Nephron progenitor cell (in vitro differentiated cells): ENCODE results near the gene PLSCR1.
"Not testable (repeated sequence)": the region's sequence is repeated elsewhere in the genome, so short reads cannot be mapped to it uniquely, and the experiment has no call there.

Source experiments
- DNase-seq: peaks from one replicate; pipeline ENCODE4 v3.0.0; 2021
- H3K27ac Mint-ChIP-seq: 2 replicates; pipeline ENCODE4 v1.8.0; 2021; ENCODE audit warnings: mild to moderate bottlenecking, moderate library complexity, mixed read lengths
- H3K27me3 Mint-ChIP-seq: 2 replicates; pipeline ENCODE4 v1.8.0; 2021; ENCODE audit warnings: mild to moderate bottlenecking, low read depth, mixed read lengths; ENCODE audit not compliant: poor library complexity
- H3K36me3 Mint-ChIP-seq: 2 replicates; pipeline ENCODE4 v1.8.0; 2021; ENCODE audit warnings: low read depth, mixed read lengths
- H3K4me1 Mint-ChIP-seq: 2 replicates; pipeline ENCODE4 v1.8.0; 2021; ENCODE audit warnings: mixed read lengths
- H3K4me3 Mint-ChIP-seq: 2 replicates; pipeline ENCODE4 v1.8.0; 2021; ENCODE audit warnings: mild to moderate bottlenecking, moderate library complexity, mixed read lengths
- H3K9me3 Mint-ChIP-seq: 2 replicates; pipeline ENCODE4 v1.8.0; 2021; ENCODE audit warnings: mild to moderate bottlenecking, moderate library complexity, mixed read lengths
- CTCF ChIP-seq: fragments of 200-600 bp; sonication (generic); IDR thresholded peaks from 2 replicates; pipeline ENCODE4 v1.5.0; 2021; ENCODE audit warnings: antibody characterized with exemption

Gene PLSCR1

DNA sequence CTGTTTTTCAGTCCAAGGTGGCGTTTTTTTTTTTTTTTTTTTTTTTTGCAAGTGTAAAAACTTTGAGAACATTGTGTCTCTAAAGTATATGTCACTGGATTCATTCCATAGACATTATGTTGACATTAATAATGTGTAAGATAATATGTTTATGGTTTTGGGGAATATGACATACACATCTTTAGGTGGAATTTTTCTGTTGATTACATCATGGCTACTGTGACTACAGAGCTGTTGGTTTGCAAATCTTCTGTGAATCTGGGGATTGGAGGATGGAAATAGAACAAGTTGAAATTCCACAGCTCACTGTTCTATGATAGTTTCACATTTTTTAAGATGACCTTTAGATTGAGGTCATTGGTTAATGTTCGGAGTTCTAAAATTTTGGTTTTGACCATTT lies 50.6 kb downstream of the PLSCR1 start:
- DNase-seq, result no peak
- no peak overlapping the region for H3K4me3 Mint-ChIP-seq
- TF ChIP-seq CTCF, result no peak
- no peaks in the 10 kb centered on the region for H3K27me3 Mint-ChIP-seq
- no peak overlapping the region for H3K27ac Mint-ChIP-seq
- H3K9me3 Mint-ChIP-seq, result no peaks in the 10 kb centered on the region
- no peaks in the 10 kb centered on the region for H3K36me3 Mint-ChIP-seq
- no peaks in the 10 kb centered on the region for H3K4me1 Mint-ChIP-seq

- no peak for DNase-seq
- Mint-ChIP-seq H3K9me3 (no peaks in the 10 kb centered on the region), H3K27ac (no peak overlapping the region), H3K27me3 (no peaks in the 10 kb centered on the region), H3K36me3 (no peaks in the 10 kb centered on the region), H3K4me1 (no peaks in the 10 kb centered on the region), H3K4me3 (no peak overlapping the region)
- TF ChIP-seq CTCF, result no peak
Observed at GRCh38 chr3:146493221-146493620, 51.2 kb downstream of the PLSCR1 start.

GRCh38 chr3:146491303-146491702 lies 53.1 kb downstream of the PLSCR1 start:
- H3K27ac Mint-ChIP-seq, result no peak overlapping the region
- H3K9me3 Mint-ChIP-seq, result peaks cover 13% of the 10 kb centered on the region
- DNase-seq, result no peak
- H3K4me1 Mint-ChIP-seq, result no peaks in the 10 kb centered on the region
- H3K4me3 Mint-ChIP-seq, result no peak overlapping the region
- no peaks in the 10 kb centered on the region for H3K27me3 Mint-ChIP-seq
- no peak for TF ChIP-seq CTCF
- no peaks in the 10 kb centered on the region for H3K36me3 Mint-ChIP-seq

DNA sequence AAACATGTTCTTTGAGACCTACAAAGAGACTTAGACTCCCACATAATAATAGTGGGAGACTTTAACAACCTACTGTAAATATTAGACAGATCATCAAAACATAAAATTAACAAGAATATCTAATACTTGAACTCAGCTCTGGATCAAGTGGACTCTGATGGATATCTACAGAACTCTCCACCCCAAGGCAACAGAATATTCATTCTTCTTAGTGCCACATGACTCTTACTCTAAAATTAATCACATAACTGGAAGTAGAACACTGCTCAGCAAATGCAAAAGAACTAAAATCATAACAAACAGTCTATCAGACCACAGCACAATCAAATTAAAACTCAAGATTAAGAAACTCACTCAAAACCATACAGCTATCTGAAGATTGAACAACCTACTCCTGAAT lies 59.1 kb downstream of the PLSCR1 start:
- H3K27me3 Mint-ChIP-seq, result no peaks in the 10 kb centered on the region
- H3K9me3 Mint-ChIP-seq, result peaks cover 30% of the 10 kb centered on the region
- TF ChIP-seq CTCF, result no peak
- H3K4me1 Mint-ChIP-seq, result no peaks in the 10 kb centered on the region
- H3K27ac Mint-ChIP-seq, result no peak overlapping the region
- no peaks in the 10 kb centered on the region for H3K36me3 Mint-ChIP-seq
- H3K4me3 Mint-ChIP-seq, result no peak overlapping the region
- DNase-seq, result no peak

DNA sequence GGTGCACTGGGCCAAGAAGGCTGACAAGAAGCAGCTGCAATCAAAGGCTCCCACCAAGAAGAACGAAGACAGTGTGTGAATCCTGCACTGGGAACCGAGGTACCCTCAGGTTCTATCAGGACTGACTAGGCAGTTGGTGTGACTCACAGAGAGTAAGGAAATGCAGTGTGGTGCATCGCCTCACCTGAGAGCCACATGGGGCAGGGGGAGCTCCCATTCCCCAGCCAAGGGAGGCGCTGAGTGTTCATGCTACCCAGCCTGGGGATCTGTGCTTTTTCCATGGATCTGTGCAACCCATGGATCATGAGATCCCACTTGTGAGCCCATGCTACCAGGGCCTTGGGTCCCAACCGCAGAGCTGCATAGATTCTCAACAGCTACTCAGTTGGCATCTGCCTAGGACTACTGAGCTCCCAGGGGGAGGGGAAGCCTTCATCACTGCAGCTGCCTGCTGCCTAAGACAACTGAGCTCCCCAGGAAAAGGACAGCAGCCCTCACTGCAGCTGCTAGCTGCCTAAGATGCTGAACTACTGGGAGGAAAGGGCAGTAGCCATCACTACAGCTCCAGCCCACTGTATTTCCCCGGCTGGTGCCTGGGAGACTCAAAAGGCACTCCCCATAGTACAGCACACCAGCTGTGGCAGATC lies 68.2 kb downstream of the PLSCR1 start:
- Mint-ChIP-seq H3K27ac (no peak overlapping the region), H3K36me3 (no peaks in the 10 kb centered on the region)
- TF ChIP-seq CTCF, result no peak

DNA sequence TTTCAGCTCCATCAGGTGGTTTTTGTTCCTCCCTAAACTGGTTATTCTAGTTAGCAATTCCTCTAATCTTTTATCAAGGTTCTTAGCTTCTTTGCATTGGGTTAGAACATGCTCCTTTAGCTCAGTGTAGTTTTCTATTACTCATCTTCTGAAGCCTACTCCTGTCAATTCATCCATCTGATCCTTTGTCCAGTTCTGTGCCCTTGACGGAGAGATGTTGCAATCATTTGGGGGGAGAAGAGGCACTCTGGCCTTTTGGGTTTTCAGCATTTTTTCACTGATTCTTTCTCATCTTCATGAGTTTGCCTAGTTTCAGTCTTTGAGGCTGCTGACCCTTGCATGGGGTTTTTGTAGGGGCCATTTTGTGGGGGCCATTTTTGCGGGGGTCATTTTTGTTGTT lies 69.4 kb downstream of the PLSCR1 start:
- H3K36me3 Mint-ChIP-seq, H3K4me1 Mint-ChIP-seq, DNase-seq: not testable (repeated sequence)

More for the DNA sequence above, 68.2 kb downstream of the PLSCR1 start:
- H3K4me3 Mint-ChIP-seq, result no peak overlapping the region
- no peak for DNase-seq
- H3K27me3 Mint-ChIP-seq, result no peaks in the 10 kb centered on the region
- no peaks in the 10 kb centered on the region for H3K4me1 Mint-ChIP-seq
- H3K9me3 Mint-ChIP-seq, result peaks cover 14% of the 10 kb centered on the region

More for the DNA sequence above, 69.4 kb downstream of the PLSCR1 start:
- H3K4me3 Mint-ChIP-seq, H3K27me3 Mint-ChIP-seq, H3K27ac Mint-ChIP-seq: not testable (repeated sequence)
- H3K9me3 Mint-ChIP-seq, result peaks cover 13% of the 10 kb centered on the region
